Mesangial cell (primary cell): Measurements from ENCODE around the gene NCOA5. TPM values are rescaled to one million over a fixed set of nuclear protein-coding genes. Genes with fewer than 3 reads are reported as not detected.

Source experiments
- total RNA-seq: library from RNA; depleted of rRNA; stranded (reverse); fragments of >200 nt; gene quantifications from 2 replicates; pipeline ENCODE4 v1.2.3, GENCODE V29; 2015

The NCOA5 gene
- 16.5 and 21.5 TPM in 2 replicates for total RNA-seq

DNA sequence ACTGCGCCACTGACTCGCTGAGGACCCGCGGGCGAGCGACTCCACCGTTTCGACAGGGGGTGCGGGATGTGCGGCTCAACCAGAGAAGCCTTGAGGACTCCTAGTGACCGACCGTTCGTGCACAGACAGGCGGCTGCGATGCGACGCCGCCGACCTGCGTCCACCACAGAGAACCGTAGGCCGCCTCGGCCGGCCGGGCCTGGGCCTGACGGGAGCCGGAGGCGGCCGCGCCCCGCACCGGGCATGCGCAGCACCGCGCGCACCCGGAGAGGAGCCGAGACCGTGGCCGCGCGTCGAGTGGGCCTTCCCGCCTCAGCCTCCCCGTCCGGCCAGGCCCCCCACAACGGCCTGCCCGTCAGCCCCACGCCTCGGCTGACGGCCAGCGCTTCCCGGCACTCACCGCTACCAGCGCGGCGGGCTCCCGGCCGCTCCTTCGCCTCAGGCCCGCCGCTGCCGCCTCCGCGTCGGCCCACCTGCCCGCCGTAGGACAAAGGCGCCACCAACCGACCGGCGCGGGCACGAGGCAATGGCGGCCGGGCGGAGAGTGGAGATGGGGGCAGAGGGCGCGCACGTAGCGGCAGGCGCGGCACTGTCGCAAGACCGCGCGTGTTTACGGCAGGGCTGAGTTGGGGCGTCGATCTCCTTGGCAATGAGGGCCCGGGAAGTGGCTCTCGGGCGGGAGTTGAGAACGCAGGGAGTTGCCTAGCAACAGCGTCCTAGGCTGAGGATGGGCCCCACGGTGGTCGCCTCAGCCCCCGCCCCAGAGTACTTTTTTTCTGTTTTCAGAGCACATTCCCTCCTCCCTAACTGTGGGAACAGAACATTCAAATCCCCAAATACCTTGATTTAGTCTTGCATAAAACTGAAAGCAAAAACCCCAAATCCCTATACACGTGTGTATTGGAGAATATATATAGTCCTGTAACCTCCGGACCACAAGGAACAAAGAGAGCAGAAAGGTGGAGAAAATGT lies at the start of gene NCOA5:
TSS of gene NCOA5 (minus strand) at position 546 of the 972 bp plus-strand sequence. CDS start 10,538 bp downstream, outside the sequence.

DNA sequence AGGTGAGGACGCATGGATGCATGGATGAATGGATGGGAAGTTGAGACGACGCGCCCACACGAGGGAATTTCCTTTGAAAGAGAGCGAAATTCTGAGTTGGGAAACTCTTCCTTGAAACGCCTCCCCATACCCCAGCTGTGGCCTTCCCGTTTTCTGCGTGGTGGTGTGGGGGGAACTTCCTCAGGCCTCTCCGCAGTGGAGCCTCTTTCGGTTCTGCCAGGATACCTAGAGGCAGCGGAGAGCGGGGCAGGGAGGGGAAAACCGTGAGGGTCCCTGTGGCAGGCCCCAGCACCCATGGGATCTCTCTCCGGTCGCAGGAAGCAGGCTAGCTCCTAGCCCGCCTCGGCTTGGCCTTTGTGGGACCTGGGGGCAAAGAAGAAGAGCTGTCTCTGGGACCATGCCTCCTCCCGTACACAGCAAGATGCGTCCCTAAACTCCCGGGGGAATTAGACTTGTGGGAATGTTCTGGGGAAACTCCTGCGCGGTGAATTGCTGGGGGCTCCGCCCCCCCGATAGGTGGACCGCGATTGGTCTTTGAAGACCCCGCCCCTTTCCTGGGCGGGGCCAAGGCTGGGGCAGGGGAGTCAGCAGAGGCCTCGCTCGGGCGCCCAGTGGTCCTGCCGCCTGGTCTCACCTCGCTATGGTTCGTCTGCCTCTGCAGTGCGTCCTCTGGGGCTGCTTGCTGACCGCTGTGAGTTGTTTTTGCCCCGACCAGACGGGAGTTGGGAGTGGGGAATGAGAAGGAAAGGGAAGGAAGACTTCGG lies 28.1 kb upstream of the NCOA5 start, which contains the start of gene CD40:
TSS of gene CD40 (plus strand) at position 611 of the 764 bp plus-strand sequence. CDS start at position 641, 30 bp downstream.

DNA sequence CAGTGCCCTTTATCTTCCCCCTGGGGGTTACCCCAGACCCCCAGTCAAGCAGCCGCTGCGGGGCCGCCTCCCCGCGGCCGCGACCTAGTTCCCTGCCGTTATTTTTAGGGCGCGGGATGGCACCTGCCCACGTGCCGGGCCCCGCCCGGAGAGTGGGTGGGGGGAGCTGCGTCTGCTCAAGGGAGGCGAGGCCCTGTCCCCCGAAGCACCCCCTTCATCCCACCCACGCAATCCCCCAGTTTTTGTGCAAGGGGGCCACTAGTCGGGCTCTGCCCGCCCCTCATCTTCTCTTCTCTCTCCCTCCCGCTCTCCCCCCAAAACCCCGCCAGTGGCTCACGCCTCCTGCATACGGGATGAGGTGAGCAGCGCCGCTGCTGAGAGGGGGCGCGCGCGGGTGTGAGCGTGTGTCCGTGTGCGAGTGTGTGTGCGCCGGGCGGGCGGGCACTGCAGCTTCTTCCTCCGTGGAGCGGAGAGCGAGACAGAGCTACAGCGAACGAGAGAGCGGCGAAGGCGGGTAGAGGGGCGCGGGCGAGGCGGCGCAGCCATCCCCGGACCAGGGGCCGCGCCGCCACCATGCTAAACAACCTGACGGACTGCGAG lies 60.9 kb downstream of the NCOA5 start, which contains the start of gene SLC12A5:
TSS of gene SLC12A5 (plus strand) at position 444 of the 600 bp plus-strand sequence. CDS start at position 574, 130 bp downstream.

Other genes starting within 250 kb of the NCOA5 start
- gene ACOT8, start 232.6 kb downstream of the NCOA5 start, total RNA-seq: 36.0 and 46.5 TPM in 2 replicates
- gene ZSWIM3, start 232.3 kb downstream of the NCOA5 start, total RNA-seq: 2.6 and 3.5 TPM in 2 replicates
- gene ZSWIM1, start 208.7 kb downstream of the NCOA5 start, total RNA-seq: 14.7 and 17.7 TPM in 2 replicates
- gene SPATA25, start 202.3 kb downstream of the NCOA5 start, total RNA-seq: 0.16 and 1.1 TPM in 2 replicates
- 2.8 and 9.5 TPM in 2 replicates for gene NEURL2, start 198.8 kb downstream of the NCOA5 start, total RNA-seq
- 70.9 and 232 TPM in 2 replicates for gene CTSA, start 198.6 kb downstream of the NCOA5 start, total RNA-seq
- 42.2 and 122 TPM in 2 replicates for gene PLTP, start 177.8 kb downstream of the NCOA5 start, total RNA-seq
- 25.1 and 34.1 TPM in 2 replicates for gene PCIF1, start 155.3 kb downstream of the NCOA5 start, total RNA-seq
- 16.1 and 18.0 TPM in 2 replicates for gene ZNF335, start 117.8 kb downstream of the NCOA5 start, total RNA-seq
- gene MMP9, start 81.1 kb downstream of the NCOA5 start, total RNA-seq: 0.65 TPM in 1 of 2 replicates, not detected in the other
- 2.1 and 3.2 TPM in 2 replicates for gene SLC12A5, start 60.7 kb downstream of the NCOA5 start, total RNA-seq
- 18.3 and 37.3 TPM in 2 replicates for gene CD40, start 28.4 kb upstream of the NCOA5 start, total RNA-seq
- gene CDH22, start 218.5 kb upstream of the NCOA5 start, total RNA-seq: not detected in 2 replicates